GM18502 (cell line): ENCODE measurements around the gene LRP1B.

Source experiments
- ATAC-seq: cut with Tn5 transposase; IDR thresholded peaks from one replicate; pipeline ENCODE4 v1.9.1; 2021; ENCODE audit warnings: mild to moderate bottlenecking; ENCODE audit not compliant: unreplicated experiment, poor library complexity

The LRP1B gene

DNA sequence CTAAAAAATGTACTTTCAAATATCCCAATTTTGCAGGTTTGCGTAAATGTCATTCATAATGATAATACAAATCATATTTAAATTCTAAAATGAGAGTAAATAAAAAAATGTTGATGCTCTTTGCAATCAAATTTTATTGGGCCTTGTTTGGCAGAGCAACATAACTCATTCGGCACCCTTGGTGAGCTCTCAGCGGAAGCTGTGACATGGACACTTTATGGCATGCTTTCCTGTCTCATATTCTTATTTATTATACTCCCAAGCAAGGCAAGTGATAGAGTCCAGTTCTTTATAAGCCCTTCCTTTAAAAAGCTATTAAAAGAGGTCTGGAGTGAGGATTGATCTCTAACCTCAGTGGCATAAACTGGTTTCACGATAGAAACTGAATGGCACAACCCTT lies 1857.4 kb downstream of the LRP1B start:
- no peak for ATAC-seq

- no peak for ATAC-seq
These were observed 1860.6 kb downstream of the LRP1B start for GRCh38 chr2:140270224-140270623.

- ATAC-seq = no peak
These were observed 1861.8 kb downstream of the LRP1B start for GRCh38 chr2:140269000-140269399.

DNA sequence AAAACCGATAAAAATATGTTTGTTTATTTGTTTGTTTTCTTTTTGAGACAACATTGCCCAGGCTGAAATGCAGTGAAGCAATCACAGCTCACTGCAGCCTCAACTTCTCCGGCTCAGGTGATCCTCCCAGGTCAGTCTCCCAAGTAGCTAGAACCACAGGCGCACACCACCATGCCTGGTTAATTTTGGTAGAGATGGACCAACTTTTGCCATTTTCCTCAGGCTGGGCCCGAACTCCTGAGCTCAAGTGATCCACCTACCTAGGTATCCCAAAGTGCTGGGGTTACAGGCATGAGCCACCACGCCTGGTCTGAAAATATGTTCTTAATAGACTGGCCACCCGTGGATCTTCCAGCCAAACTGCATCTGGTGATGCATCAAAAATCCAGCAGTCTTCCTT lies 1867.9 kb downstream of the LRP1B start:
- no peak for ATAC-seq

- ATAC-seq = no peak
These were observed 1873.0 kb downstream of the LRP1B start for GRCh38 chr2:140257692-140258300.

GRCh38 chr2:140256080-140256479 lies 1874.7 kb downstream of the LRP1B start:
- no peak for ATAC-seq

DNA sequence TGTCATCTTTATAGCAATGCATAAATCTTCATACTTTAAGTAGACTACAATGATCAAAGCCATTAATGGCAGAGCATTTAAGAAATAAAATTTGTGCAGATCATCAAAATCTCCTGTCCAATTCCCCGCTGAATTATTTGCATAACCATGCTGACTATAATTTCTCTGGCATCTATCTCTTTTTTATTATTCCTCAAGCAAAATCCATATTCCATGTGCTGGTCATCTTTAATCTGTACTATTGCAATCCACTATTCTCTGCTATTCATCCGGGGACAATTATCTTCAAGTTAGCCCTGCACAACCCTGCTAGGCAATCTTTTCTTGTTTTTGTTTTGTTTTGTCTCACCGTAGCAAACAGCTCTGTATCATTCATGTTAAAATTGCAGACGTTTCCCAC lies 1881.0 kb downstream of the LRP1B start:
- no peak for ATAC-seq

- ATAC-seq = no peak
These were observed 1882.2 kb downstream of the LRP1B start for GRCh38 chr2:140248623-140249022.

GRCh38 chr2:140247451-140248195 lies 1883.2 kb downstream of the LRP1B start:
- no peak for ATAC-seq

GRCh38 chr2:140246957-140247356 lies 1883.9 kb downstream of the LRP1B start:
- ATAC-seq = no peak

DNA sequence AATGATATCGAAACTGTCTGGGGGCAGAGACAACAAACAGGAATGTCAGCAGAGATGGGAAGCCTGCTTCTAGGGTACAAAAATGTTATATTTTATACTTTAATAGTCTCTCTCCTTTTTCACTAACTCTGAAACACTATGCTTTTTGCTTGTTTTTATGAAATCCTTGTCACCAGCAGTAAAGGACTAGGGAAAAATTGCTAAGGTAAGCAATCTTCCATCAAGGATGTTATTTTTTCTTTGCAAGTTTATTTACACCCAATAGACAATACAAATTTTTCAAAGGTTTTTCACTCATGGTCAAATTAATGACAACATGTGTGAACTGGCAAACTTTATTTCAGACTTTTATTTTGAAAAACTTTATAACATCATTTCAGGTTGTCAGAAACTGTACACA lies 1884.8 kb downstream of the LRP1B start:
- ATAC-seq = no peak

- no peak for ATAC-seq
These were observed 1887.9 kb downstream of the LRP1B start for GRCh38 chr2:140242889-140243288.

- no peak for ATAC-seq
These were observed 1896.7 kb downstream of the LRP1B start for GRCh38 chr2:140234116-140234515.

DNA sequence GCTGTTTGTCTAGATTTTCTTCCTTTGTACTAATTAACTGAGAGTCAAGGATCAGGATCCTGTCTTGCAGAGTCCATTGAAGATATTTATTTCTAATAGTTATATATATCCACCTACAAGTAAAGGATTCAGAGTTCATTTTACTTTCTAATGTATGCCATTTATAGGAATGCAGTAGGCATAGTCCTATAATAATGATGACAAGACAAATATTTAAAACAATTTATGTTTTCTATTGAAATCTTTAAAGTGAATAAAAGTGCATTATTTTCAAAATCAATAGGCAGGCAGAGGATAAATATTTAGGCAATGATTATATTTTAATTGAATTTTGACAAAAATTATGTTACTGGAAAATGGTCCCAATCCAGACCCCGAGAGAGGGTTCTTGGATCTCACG lies 1919.9 kb downstream of the LRP1B start:
- no peak for ATAC-seq

DNA sequence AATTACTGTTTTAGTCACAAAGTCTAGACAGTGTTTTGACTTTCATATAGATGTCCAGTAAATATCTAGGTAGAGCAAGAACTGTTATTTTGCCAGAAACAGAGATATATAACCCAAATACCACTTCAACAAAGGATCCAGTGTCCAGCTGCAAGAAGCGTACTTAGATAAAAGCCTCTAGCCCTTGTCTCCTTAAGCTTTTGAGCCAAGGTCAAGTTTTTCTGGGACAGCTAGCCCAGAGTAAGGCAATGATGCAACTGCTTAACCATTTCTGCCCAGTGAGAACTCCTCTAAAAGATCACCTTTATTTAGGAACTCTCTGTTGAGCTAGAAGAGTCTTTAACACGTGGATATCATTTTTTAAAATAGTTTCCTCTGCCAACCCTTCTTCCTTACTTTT lies 1925.7 kb downstream of the LRP1B start:
- ATAC-seq = no peak

DNA sequence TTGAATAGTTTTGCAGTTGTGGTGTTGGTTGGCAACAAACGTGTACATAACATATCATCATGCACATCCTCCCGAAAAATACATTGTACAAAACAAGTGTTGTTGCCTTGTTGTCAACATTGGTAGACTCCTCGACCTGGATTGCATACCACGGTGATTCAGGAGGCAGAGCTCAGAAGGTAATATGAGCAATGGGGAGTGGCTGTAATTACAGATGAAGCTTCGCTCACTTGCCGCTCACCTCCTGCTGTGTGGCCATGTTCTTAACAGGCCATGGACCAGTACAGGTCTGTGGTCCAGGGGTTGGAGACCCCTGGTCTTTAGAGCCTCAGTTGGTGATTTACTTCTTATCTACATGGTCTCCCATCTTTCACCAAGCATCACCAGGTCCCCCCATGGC lies 1927.5 kb downstream of the LRP1B start:
- no peak for ATAC-seq

- no peak for ATAC-seq
These were observed 1929.2 kb downstream of the LRP1B start for GRCh38 chr2:140201572-140201971.

- no peak for ATAC-seq
These were observed 1930.1 kb downstream of the LRP1B start for GRCh38 chr2:140200764-140201163.

- peak; percentile 61 for ATAC-seq
These were observed 1930.5 kb downstream of the LRP1B start for GRCh38 chr2:140200307-140200706.

DNA sequence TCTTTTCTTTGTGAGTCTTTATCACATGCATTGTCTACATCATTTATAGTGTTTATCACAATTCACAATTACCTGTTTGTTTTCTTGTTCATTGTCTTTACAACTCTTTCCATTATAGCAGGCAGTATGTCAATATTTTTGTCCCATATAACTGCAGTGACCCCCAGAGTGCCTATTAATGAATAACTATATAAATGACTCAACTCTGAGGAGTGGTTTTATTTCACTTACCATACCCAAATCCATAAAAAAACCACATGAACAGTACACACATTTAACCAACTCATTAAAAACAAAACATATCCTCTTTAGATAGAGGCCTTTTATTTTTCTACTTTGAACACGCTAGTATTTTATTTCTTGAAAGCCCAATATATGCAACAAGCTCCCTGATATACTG lies 1931.5 kb downstream of the LRP1B start:
- no peak for ATAC-seq

GRCh38 chr2:140187086-140187485 lies 1943.7 kb downstream of the LRP1B start:
- ATAC-seq = no peak

GRCh38 chr2:140186313-140186712 lies 1944.5 kb downstream of the LRP1B start:
- no peak for ATAC-seq
